Psoas muscle (tissue), 8 donors: ENCODE results near the gene SHROOM3. TPM values are rescaled to one million over a fixed set of nuclear protein-coding genes. Genes with fewer than 3 reads are reported as not detected.

ENCODE experiments used
- ATAC-seq, 4 donors: fragments of 200-7000 bp; cut with Tn5 transposase; one replicate each; pipeline ENCODE4 v1.9.1; 2020; ENCODE audit warnings: moderate library complexity in 3 of 4, mild to moderate bottlenecking in 2 of 4
- DNase-seq, 2 donors: peaks; one replicate each; pipeline ENCODE4 v3.0.0-alpha.2; 2020
- H3K27ac ChIP-seq: fragments of 200-600 bp; one replicate; pipeline ENCODE4 v1.8.0; 2022
- H3K27me3 ChIP-seq, 3 donors: fragments of 200-600 bp in 1 of 3; one replicate each; pipeline versions ENCODE4 v1.6.1 to v1.8.0; 2013 to 2022; ENCODE audit warnings: low read length in 2 of 3, mild to moderate bottlenecking in 2 of 3, moderate library complexity in 1 of 3; ENCODE audit not compliant: insufficient read depth in 3 of 3
- H3K36me3 ChIP-seq, 2 donors: fragments of 200-600 bp in 1 of 2; one replicate each; pipeline versions ENCODE4 v1.6.1 to v1.8.0; 2013 to 2022; ENCODE audit warnings: low read depth in 1 of 2, mild to moderate bottlenecking in 1 of 2, moderate library complexity in 1 of 2; ENCODE audit not compliant: insufficient read depth in 1 of 2
- H3K4me1 ChIP-seq: fragments of 200-600 bp; one replicate; pipeline ENCODE4 v1.8.0; 2022
- H3K4me3 ChIP-seq: fragments of 200-600 bp; one replicate; pipeline ENCODE4 v1.8.0; 2022; ENCODE audit warnings: mild to moderate bottlenecking
- H3K9me3 ChIP-seq: fragments of 200-600 bp; one replicate; pipeline ENCODE4 v1.8.0; 2022
- CTCF ChIP-seq: fragments of 200-600 bp; IDR thresholded peaks from one replicate; pipeline ENCODE4 v1.8.0; 2022; ENCODE audit warnings: antibody characterized with exemption
- WGBS, 3 donors: extraction: QIAGEN DNeasy Blood & Tissue Kit; methylation state at CpG; one replicate each; pipeline versions ENCODE4 v1.1.6 to v1.1.7; 2013; 5-methylcytosine and 5-hydroxymethylcytosine counted together
- intact Hi-C, 2 donors: fragments of 100-400 bp; cut with DNase I; formaldehyde crosslinking; loops; one replicate each; pipeline versions ENCODE4 v1.11.0 to v1.14.2; 2022
- polyA plus RNA-seq, 3 donors: library from polyadenylated mRNA; stranded (reverse); fragments of 200-250 nt; gene quantifications; one replicate each; pipeline ENCODE4 v1.2.3, GENCODE V29; 2013
- total RNA-seq, 4 donors: library from RNA; stranded (reverse); fragmentation: NEBNext Ultra II Directional in 2 of 4; extraction: Animal tissue kit (Norgen Biotek cat#: 25700) in 2 of 4; gene quantifications; one replicate each; pipeline versions ENCODE4 v1.2.1 to v1.2.4, GENCODE V29; 2021 to 2023
- donor health status: healthy with polysubstance abuse.
- donor health status: DM: no; HTN: no; CAD: no; lungs with moderate emphysema.
- donor health status: Bipolar disorder and iron deficiency.
- donor health status: healthy.
- donor health status: DM: yes; HTN: yes; CAD: no.
- donor health status: DM: no; HTN: no; CAD: no.
- donor health status: DM: no; HTN: no; CAD: no.
- donor health status: DM: yes; HTN: yes; CAD: no.

The SHROOM3 gene
- total and polyA plus RNA-seq, 7 donors = 0.01 to 0.79 (median 0.06) TPM

- ATAC-seq (no peak), DNase-seq (no peak)
- H3K27ac ChIP-seq = no peak overlapping the region
- intact Hi-C loops = loop anchor here in 1 of 2 donors (5.0 kb wide), 1 partner anchor 232 kb away; no protein-coding TSS in a partner anchor
- no peak overlapping the region for H3K4me3 ChIP-seq
- no peaks in the 10 kb centered on the region for H3K36me3 ChIP-seq
- WGBS, 3 donors = 71 to 79% (median 71%) methylated on average over 6 of the region's 6 CpGs
- H3K9me3 ChIP-seq = no peaks in the 10 kb centered on the region
- no peak for TF ChIP-seq CTCF
- H3K27me3 ChIP-seq = no peaks in the 10 kb centered on the region
- H3K4me1 ChIP-seq = no peaks in the 10 kb centered on the region
These were observed 54.7 kb downstream of the SHROOM3 start for GRCh38 chr4:76489686-76490161.

DNA sequence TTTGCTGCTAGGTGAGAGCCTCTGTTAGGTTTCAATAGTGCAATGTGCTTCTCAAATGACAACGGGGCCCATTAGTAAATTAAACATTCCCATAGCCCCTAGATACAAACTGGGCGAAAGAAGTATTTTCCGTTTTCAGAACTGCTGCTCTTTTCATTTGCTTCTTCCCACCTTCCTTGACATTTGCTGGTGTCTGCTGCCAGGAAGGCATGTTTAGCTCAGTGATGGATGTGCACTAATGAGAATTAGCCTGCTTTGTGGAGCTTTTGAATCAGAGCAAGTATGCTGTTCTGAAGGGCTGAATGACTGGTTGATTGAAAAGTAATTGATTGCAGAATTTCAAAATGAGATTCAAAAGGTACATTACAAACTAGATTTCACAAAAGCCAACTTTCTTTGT lies 57.0 kb downstream of the SHROOM3 start:
- H3K4me1 ChIP-seq = no peaks in the 10 kb centered on the region
- no peak for TF ChIP-seq CTCF
- no peak overlapping the region for H3K4me3 ChIP-seq
- H3K27ac ChIP-seq = no peak overlapping the region
- no peaks in the 10 kb centered on the region for H3K27me3 ChIP-seq
- no peaks in the 10 kb centered on the region for H3K36me3 ChIP-seq
- no peak for ATAC-seq
- intact Hi-C loops = no loop called here
- H3K9me3 ChIP-seq = no peaks in the 10 kb centered on the region
- WGBS, 3 donors = 74 to 80% (median 79%) methylated on average over 3 of the region's 3 CpGs
- DNase-seq = no peak

GRCh38 chr4:76494243-76494642 lies 59.2 kb downstream of the SHROOM3 start:
- no peak overlapping the region for H3K4me3 ChIP-seq
- DNase-seq = no peak
- H3K4me1 ChIP-seq = no peaks in the 10 kb centered on the region
- TF ChIP-seq CTCF = no peak
- WGBS, 3 donors = 88 to 93% (median 92%) methylated on average over 5 of the region's 5 CpGs
- no peaks in the 10 kb centered on the region for H3K27me3 ChIP-seq
- no peak for ATAC-seq
- no peaks in the 10 kb centered on the region for H3K9me3 ChIP-seq
- intact Hi-C loops = no loop called here
- no peak overlapping the region for H3K27ac ChIP-seq
- H3K36me3 ChIP-seq = no peaks in the 10 kb centered on the region

DNA sequence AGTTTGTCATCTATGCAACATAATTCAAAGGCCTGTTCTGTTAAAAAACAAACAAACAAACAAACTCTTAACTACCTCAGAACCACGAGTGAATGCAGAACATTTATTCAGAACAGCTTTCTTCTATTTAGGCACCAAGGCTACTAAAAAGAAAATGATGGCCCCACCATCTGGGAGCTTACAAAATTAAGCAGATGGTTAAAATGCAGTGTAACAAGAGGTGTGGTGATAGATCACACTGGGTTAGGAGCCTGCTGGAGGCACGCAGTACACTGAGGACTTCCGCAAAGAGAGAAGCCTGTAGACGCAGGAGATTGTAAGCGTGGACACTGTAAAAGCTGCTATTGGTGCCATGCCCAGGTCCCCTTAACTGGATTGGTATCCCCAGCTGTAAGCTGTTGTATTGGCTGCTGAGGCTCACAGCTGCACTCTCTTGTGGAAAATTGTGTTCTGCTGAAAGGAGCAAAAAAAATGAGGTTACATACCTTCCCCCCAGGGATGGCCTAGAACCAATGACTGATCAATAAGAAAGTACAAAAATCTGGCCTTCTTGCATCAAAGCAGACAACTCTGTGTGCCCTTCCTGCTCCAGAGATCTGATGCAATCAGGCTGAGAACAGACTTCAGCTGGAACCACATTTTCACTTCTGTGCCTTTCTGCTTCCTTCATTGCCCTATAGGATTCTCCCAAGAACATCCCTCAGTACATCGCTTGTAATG lies 60.0 kb downstream of the SHROOM3 start:
- DNase-seq = no peak
- H3K27me3 ChIP-seq = no peaks in the 10 kb centered on the region
- no peaks in the 10 kb centered on the region for H3K4me1 ChIP-seq
- no peaks in the 10 kb centered on the region for H3K36me3 ChIP-seq
- no peak for ATAC-seq
- no peak overlapping the region for H3K4me3 ChIP-seq
- H3K27ac ChIP-seq = no peak overlapping the region
- WGBS, 3 donors = 61 to 81% (median 61%) methylated on average over 6 of the region's 6 CpGs
- intact Hi-C loops = no loop called here
- no peak for TF ChIP-seq CTCF
- H3K9me3 ChIP-seq = no peaks in the 10 kb centered on the region

DNA sequence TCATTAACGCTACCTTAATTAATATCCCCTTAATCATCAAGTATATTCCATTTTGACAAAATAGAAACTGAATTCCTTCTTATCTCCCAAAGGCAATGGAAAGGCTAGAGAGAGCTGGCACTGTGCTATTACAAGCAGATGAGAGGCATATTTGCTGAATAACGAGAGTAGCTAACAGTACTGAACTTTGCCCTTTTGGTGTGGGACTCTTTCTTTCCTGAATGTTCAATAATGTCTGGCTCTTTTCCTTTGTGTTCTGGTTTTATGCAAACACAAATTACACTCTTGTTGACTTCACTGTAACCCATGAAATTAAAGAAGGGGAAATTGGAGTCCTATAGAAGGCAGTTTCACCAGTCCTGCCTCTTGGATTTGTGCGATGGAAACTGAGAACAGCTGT lies 63.5 kb downstream of the SHROOM3 start:
- no peak for DNase-seq
- no peak for ATAC-seq
- Histone ChIP-seq H3K4me3 (no peak overlapping the region), H3K4me1 (no peaks in the 10 kb centered on the region), H3K9me3 (no peaks in the 10 kb centered on the region), H3K36me3 (no peaks in the 10 kb centered on the region), H3K27me3 (no peaks in the 10 kb centered on the region), H3K27ac (no peak overlapping the region)
- WGBS, 3 donors = 47 to 52% (median 50%) methylated on average over 3 of the region's 3 CpGs
- intact Hi-C loops = no loop called here
- no peak for TF ChIP-seq CTCF
